GM12872 (cell line): Measurements from ENCODE around the gene MEF2A.

Experiments used
- CTCF ChIP-seq: IDR thresholded peaks from 3 replicates; pipeline ENCODE4 v1.5.1; 2011; ENCODE audit warnings: low read depth, mild to moderate bottlenecking, low read length, moderate library complexity; ENCODE audit not compliant: insufficient read depth

MEF2A gene

GRCh38 chr15:99716540-99717095 is 150.8 kb downstream of the MEF2A start:
- TF ChIP-seq CTCF, result no peak

DNA sequence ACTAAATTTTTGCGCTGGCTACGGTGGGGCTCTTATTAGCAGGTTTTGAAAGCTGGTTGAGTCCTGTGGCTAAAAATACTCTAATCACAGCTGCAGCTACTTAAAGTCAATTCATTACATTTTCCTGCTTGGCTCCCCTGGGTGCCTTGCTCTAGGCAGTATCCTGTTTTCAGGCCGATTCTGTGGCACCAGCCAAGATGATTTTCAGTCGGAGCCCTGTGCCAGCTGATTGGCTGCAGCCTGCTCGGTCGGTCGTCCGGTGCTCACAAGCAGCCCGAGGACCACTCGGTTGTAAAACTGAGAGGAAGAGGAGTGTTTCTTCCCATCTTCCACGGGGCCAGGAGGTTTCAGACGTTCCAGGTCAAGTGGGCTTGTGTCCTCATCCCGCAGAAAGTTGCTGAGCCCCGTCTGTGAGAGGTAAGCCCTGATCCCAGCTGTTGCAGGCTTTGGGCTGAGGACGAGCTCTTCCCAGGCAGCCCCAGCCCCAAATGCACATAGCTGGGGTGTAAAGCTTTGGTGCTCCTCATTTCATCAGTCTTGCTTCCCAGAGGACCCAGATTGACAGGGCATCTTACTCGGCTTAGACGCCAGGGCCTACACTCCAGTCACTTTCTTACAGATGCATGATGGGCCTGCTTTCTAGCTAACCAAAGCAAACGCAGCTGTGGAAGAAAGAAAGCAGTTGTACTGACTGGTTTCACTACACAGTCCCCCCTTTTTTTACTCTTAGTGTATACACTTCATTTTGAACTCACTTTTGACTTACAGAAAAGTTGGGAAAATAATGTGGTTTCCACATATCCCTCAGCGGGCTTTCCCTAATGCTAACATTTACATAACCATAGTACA is 151.6 kb downstream of the MEF2A start:
- no peak for TF ChIP-seq CTCF

- no peak for TF ChIP-seq CTCF
Measured at GRCh38 chr15:99718421-99718820, 152.6 kb downstream of the MEF2A start.

DNA sequence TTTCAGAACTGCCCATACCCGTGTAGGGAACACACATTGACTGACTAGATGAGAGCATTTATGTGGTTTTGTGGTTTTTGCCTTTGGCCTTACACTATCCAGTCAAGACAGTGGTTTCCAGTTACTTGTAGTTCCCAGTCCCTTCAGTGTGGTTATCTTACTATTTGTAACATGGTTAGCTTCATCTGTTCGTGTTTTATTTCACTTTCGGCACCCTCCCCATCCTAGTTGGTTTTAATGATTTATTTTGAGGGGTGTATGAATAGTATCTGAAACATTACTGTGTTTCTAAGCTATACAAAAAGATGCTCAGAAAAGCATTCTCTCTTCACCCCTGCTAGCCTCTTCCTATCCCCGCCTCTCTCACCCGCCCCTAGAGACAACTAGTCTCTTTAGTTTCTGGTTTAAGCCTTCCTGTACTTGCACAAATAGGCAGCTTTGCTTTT is 153.3 kb downstream of the MEF2A start:
- TF ChIP-seq CTCF, result no peak

GRCh38 chr15:99720533-99720932 is 154.7 kb downstream of the MEF2A start:
- no peak for TF ChIP-seq CTCF

GRCh38 chr15:99721104-99721778 is 155.5 kb downstream of the MEF2A start:
- no peak for TF ChIP-seq CTCF

DNA sequence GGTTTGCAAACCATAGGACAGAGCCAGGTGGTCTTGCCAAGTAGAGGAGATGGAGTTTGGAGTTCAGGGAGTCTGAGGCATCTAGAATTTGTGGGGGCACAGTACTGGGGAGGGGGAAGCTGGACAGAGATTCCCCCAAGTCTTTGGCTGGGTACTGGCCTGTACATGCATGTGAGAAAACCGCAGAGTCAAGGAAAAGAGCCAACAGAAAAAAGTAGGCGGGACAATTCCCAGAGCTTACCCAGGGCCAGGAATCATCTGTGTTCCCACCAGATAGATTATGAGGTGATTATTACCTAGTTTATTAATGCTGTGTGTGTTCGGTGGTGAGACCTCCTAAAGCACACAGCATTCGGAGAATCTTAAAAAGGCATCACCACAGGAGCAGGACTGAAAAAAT is 156.1 kb downstream of the MEF2A start:
- TF ChIP-seq CTCF, result no peak
